GM19468 (cell line): Measurements from ENCODE around the gene AZIN2.

Experiments used
- ATAC-seq: cut with Tn5 transposase; IDR thresholded peaks from one replicate; pipeline ENCODE4 v1.9.1; 2021; ENCODE audit warnings: mild to moderate bottlenecking, moderate library complexity, moderate number of reproducible peaks; ENCODE audit not compliant: unreplicated experiment; ENCODE audit errors: extremely low read depth

Gene AZIN2

GRCh38 chr1:33169290-33170055 is 88.5 kb downstream of the AZIN2 start:
- no peak for ATAC-seq
